Endothelial cell of umbilical vein (primary cell): Measurements from ENCODE around the gene CFAP97. TPM values are rescaled to one million over a fixed set of nuclear protein-coding genes. Genes with fewer than 3 reads are reported as not detected.

Experiments used
- BruUV-seq: library from RNA; stranded (reverse); fragments of 400-500 nt; replicated peaks from 2 replicates; lab custom pipeline; 2021; lab: Mats Ljungman, UMichigan
- CTCF ChIA-PET: fragments of 300-600, 350-600 bp; sonication (Branson Sonifier 250); formaldehyde crosslinking; loops from one replicate; lab custom pipeline; 2021; ENCODE audit warnings: antibody characterized with exemption, inconsistent platforms; lab: Charles Lee
- POLR2A ChIA-PET: fragments of 300-600, 350-600 bp; sonication (Branson Sonifier 250); formaldehyde crosslinking; loops from one replicate; lab custom pipeline; 2021; ENCODE audit warnings: antibody characterized with exemption, inconsistent platforms; lab: Charles Lee
- DNase-seq: peaks from one replicate; pipeline ENCODE4 v3.0.0-alpha.2; 2011; ENCODE audit warnings: low read depth, low spot score
- FAIRE-seq: peaks from 2 replicates; lab custom pipeline; 2011; peaks lifted over from hg19 to GRCh38; lab: Jason Lieb, UNC
- H2AFZ ChIP-seq: 2 replicates; pipeline ENCODE4 v1.6.0; 2012; ENCODE audit warnings: low read depth, low read length, control low read depth, inconsistent platforms
- H3K27ac ChIP-seq: 2 replicates; pipeline ENCODE4 v1.5.1; 2011; ENCODE audit warnings: low read depth, mild to moderate bottlenecking, control low read depth, low read length, moderate library complexity; ENCODE audit not compliant: insufficient read depth
- H3K27me3 ChIP-seq, 2 experiments: 2 replicates each; pipeline versions ENCODE4 v1.6.0 to v1.6.1; 2011; ENCODE audit warnings: low read length in 2 of 2, mixed read lengths in 1 of 2; ENCODE audit not compliant: control insufficient read depth in 2 of 2, insufficient read depth in 2 of 2
- H3K36me3 ChIP-seq, 2 experiments: 2 replicates in 1 of 2; 3 replicates in 1 of 2; pipeline ENCODE4 v1.5.1; 2011; ENCODE audit warnings: low read length in 2 of 2, mild to moderate bottlenecking in 1 of 2, moderate library complexity in 1 of 2; ENCODE audit not compliant: control insufficient read depth in 2 of 2, insufficient read depth in 2 of 2; ENCODE audit errors: extremely low read depth in 1 of 2
- H3K4me1 ChIP-seq: 3 replicates; pipeline ENCODE4 v1.5.1; 2011; ENCODE audit warnings: mild to moderate bottlenecking, low read length; ENCODE audit not compliant: control insufficient read depth, insufficient read depth; ENCODE audit errors: extremely low read depth
- H3K4me2 ChIP-seq: 2 replicates; pipeline ENCODE4 v1.6.1; 2011; ENCODE audit warnings: low read length, control low read depth, mixed read lengths; ENCODE audit not compliant: insufficient read depth
- H3K4me3 ChIP-seq, 3 experiments: fragments of 200-600 bp in 1 of 3; sonication (generic), shearing (Covaris generic) in 1 of 3; replicated peaks in 1 of 3; 2 replicates each; pipeline ENCODE4 v1.5.1; 2011 to 2016; ENCODE audit warnings: control low read depth in 3 of 3, low read length in 3 of 3, mild to moderate bottlenecking in 2 of 3, inconsistent platforms in 1 of 3, low read depth in 1 of 3, moderate library complexity in 1 of 3; ENCODE audit not compliant: insufficient read depth in 1 of 3
- H3K79me2 ChIP-seq: 2 replicates; pipeline ENCODE4 v1.6.0; 2012; ENCODE audit warnings: low read length, inconsistent platforms; ENCODE audit not compliant: control insufficient read depth, insufficient read depth
- H3K9ac ChIP-seq: replicated peaks from 2 replicates; pipeline ENCODE3; 2011; ENCODE audit warnings: low read length, control low read depth; ENCODE audit not compliant: insufficient read depth; ENCODE audit errors: extremely low read depth
- H3K9me1 ChIP-seq: replicated peaks from 3 replicates; pipeline ENCODE4 v1.6.0; 2011; ENCODE audit warnings: mild to moderate bottlenecking, low read length; ENCODE audit not compliant: control insufficient read depth, insufficient read depth; ENCODE audit errors: extremely low read depth
- H3K9me3 ChIP-seq: replicated peaks from 2 replicates; pipeline ENCODE4 v1.5.1; 2012; ENCODE audit warnings: low read length, inconsistent platforms; ENCODE audit not compliant: control insufficient read depth, insufficient read depth
- H4K20me1 ChIP-seq: replicated peaks from 2 replicates; pipeline ENCODE3; 2011; ENCODE audit warnings: mild to moderate bottlenecking, low read length; ENCODE audit not compliant: control insufficient read depth, insufficient read depth; ENCODE audit errors: extremely low read depth
- EZH2 ChIP-seq: IDR thresholded peaks from 2 replicates; pipeline ENCODE4 v1.6.1; 2012; ENCODE audit warnings: borderline replicate concordance, low read depth, mild to moderate bottlenecking, moderate library complexity, low read length, inconsistent platforms; ENCODE audit not compliant: severe bottlenecking
- FOS ChIP-seq: IDR thresholded peaks from 2 replicates; pipeline ENCODE4 v1.6.1; 2011; ENCODE audit warnings: mild to moderate bottlenecking, low read length, moderate library complexity, borderline replicate concordance; ENCODE audit not compliant: insufficient read depth
- GATA2 ChIP-seq: IDR thresholded peaks from 2 replicates; pipeline ENCODE4 v1.7.0; 2011; ENCODE audit warnings: low read depth, mild to moderate bottlenecking, moderate library complexity, mixed read lengths, low read length; ENCODE audit not compliant: insufficient read length, insufficient read depth
- JUN ChIP-seq: IDR thresholded peaks from 2 replicates; pipeline ENCODE4 v1.6.1; 2011; ENCODE audit warnings: borderline replicate concordance, low read depth; ENCODE audit not compliant: insufficient read length, insufficient read depth
- MYC ChIP-seq: IDR thresholded peaks from one replicate; pipeline ENCODE4 v1.6.1; 2011; ENCODE audit warnings: mild to moderate bottlenecking, low read depth, low read length
- POLR2A ChIP-seq: IDR thresholded peaks from 2 replicates; pipeline ENCODE4 v1.6.1; 2012; ENCODE audit warnings: low read depth, mild to moderate bottlenecking, control low read depth, low read length
- POLR2AphosphoS5 ChIP-seq: IDR thresholded peaks from 2 replicates; pipeline ENCODE4 v1.6.1; 2012; ENCODE audit warnings: low read depth, mild to moderate bottlenecking, control low read depth, low read length, moderate library complexity; ENCODE audit not compliant: insufficient read depth
- dilution Hi-C: fragments of 300-500 bp; cut with MboI; formaldehyde crosslinking; loops from one replicate; pipeline ENCODE4 v1.15.0; 2019; ENCODE audit warnings: low sequenced_read_pairs; ENCODE audit not compliant: extremely low pct_ligation_motif_present
- intact Hi-C: fragments of 100-400 bp; cut with micrococcal nuclease; formaldehyde crosslinking; loops from one replicate; pipeline ENCODE4 v1.10.0; 2022
- polyA plus RNA-seq, 4 experiments: library from polyadenylated mRNA; depleted of rRNA in 3 of 4; stranded (reverse) in 3 of 4; unstranded in 1 of 4; fragments of >200 nt; gene quantifications; 2 replicates each; pipeline versions ENCODE4 v1.2.1 to v1.2.3, GENCODE V29; 2011 to 2012; ENCODE audit warnings: missing spikeins in 1 of 4
- total RNA-seq: library from RNA; stranded (reverse); gene quantifications from 2 replicates; pipeline ENCODE4 v1.2.3, GENCODE V29; 2021
- TF ChIP-seq, protein P1 (sequence below), 2 donors: IDR thresholded peaks; 1 replicate in 1 of 2; 2 replicates in 1 of 2; pipeline ENCODE4 v1.5.1; 2011; ENCODE audit warnings: low read length in 2 of 2, mild to moderate bottlenecking in 2 of 2, moderate library complexity in 2 of 2, control low read depth in 1 of 2, inconsistent platforms in 1 of 2, low read depth in 1 of 2; ENCODE audit not compliant: insufficient read depth in 1 of 2; ENCODE audit errors: extremely low read depth in 1 of 2
- TF ChIP-seq, protein P2 (sequence below): IDR thresholded peaks from 2 replicates; pipeline ENCODE4 v1.6.1; 2011; ENCODE audit not compliant: insufficient read depth, insufficient read length

CFAP97 gene
- total and polyA plus RNA-seq, 2 donors (not counting 3 experiments of a cell fraction or from before 2014, with no cell fraction given): 5.3 to 22.4 TPM

- Histone ChIP-seq H3K4me1 (no peaks in the 10 kb centered on the region), H2AFZ (no peak overlapping the region), H3K27ac (no peak overlapping the region), H3K4me3 (no peak overlapping the region), H3K9ac (no peak overlapping the region), H3K36me3 (no peaks in the 10 kb centered on the region), H4K20me1 (no peaks in the 10 kb centered on the region), H3K9me3 (no peaks in the 10 kb centered on the region), H3K9me1 (no peaks in the 10 kb centered on the region), H3K27me3 (no peaks in the 10 kb centered on the region), H3K79me2 (peaks cover 1% of the 10 kb centered on the region), H3K4me2 (no peak overlapping the region)
- no peak for FAIRE-seq
- POLR2A ChIA-PET: no interaction called here
- intact Hi-C loops (loop anchor here (2.0 to 5.0 kb wide), 2 partner anchors 14 to 34 kb away; no protein-coding TSS in a partner anchor), dilution Hi-C loops (no loop called here)
- BruUV-seq: no TSS peak
- TF ChIP-seq MYC: no peak
- TF ChIP-seq FOS: no peak
- TF ChIP-seq, protein P1, sequence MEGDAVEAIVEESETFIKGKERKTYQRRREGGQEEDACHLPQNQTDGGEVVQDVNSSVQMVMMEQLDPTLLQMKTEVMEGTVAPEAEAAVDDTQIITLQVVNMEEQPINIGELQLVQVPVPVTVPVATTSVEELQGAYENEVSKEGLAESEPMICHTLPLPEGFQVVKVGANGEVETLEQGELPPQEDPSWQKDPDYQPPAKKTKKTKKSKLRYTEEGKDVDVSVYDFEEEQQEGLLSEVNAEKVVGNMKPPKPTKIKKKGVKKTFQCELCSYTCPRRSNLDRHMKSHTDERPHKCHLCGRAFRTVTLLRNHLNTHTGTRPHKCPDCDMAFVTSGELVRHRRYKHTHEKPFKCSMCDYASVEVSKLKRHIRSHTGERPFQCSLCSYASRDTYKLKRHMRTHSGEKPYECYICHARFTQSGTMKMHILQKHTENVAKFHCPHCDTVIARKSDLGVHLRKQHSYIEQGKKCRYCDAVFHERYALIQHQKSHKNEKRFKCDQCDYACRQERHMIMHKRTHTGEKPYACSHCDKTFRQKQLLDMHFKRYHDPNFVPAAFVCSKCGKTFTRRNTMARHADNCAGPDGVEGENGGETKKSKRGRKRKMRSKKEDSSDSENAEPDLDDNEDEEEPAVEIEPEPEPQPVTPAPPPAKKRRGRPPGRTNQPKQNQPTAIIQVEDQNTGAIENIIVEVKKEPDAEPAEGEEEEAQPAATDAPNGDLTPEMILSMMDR (IDR thresholded peaks at IDR 0.05; ENCODE audit: extremely low read depth in 1 of 2, insufficient read depth in 1 of 2, low read depth in 1 of 2, low read length in 2 of 2): no peak
- TF ChIP-seq, protein P2, sequence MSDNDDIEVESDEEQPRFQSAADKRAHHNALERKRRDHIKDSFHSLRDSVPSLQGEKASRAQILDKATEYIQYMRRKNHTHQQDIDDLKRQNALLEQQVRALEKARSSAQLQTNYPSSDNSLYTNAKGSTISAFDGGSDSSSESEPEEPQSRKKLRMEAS: no peak
- no peak for TF ChIP-seq POLR2AphosphoS5
- no peak for TF ChIP-seq POLR2A
- TF ChIP-seq JUN: no peak
- no peak for TF ChIP-seq EZH2
- TF ChIP-seq GATA2: no peak
- no peak for DNase-seq
- CTCF ChIA-PET: no interaction called here
Observed at GRCh38 chr4:185246453-185246852, 42.7 kb upstream of the CFAP97 start.
